Neural cell (in vitro differentiated cells): ENCODE data around the gene TRAPPC2L. TPM values are rescaled to one million over a fixed set of nuclear protein-coding genes. Genes with fewer than 3 reads are reported as not detected.

Source experiments
- H2AFZ ChIP-seq: fragments of 200-600, 300-800 bp; sonication (generic), shearing (Covaris generic); 2 replicates; pipeline ENCODE4 v1.6.0; 2014; ENCODE audit warnings: low read depth, mild to moderate bottlenecking, antibody characterized with exemption, low read length, moderate library complexity
- H3F3A ChIP-seq: fragments of 200-600 bp; shearing (Covaris generic); 2 replicates; pipeline ENCODE4 v1.6.1; 2016; ENCODE audit warnings: mild to moderate bottlenecking, moderate library complexity, mixed read lengths, antibody characterized with exemption, low read length; ENCODE audit not compliant: insufficient read depth, poor library complexity, severe bottlenecking
- H3K27ac ChIP-seq: fragments of 200-600, 300-800 bp; sonication (generic), shearing (Covaris generic); 2 replicates; pipeline ENCODE4 v1.5.1; 2014; ENCODE audit warnings: mild to moderate bottlenecking, low read length, moderate library complexity
- H3K27me3 ChIP-seq: fragments of 300-800, 200-600 bp; sonication (generic), shearing (Covaris generic); 2 replicates; pipeline ENCODE4 v1.6.0; 2014; ENCODE audit warnings: mild to moderate bottlenecking, low read depth, low read length, moderate library complexity; ENCODE audit not compliant: insufficient read depth
- H3K36me3 ChIP-seq: fragments of 300-800, 200-600 bp; sonication (generic), shearing (Covaris generic); 2 replicates; pipeline ENCODE4 v1.5.1; 2014; ENCODE audit warnings: mild to moderate bottlenecking, antibody characterized with exemption, low read length, moderate library complexity; ENCODE audit not compliant: insufficient read depth
- H3K4me2 ChIP-seq: fragments of 300-800, 200-600 bp; sonication (generic), shearing (Covaris generic); 2 replicates; pipeline ENCODE4 v1.6.0; 2014; ENCODE audit warnings: mild to moderate bottlenecking, low read length
- H3K4me3 ChIP-seq: fragments of 300-800, 200-600 bp; sonication (generic), shearing (Covaris generic); 2 replicates; pipeline ENCODE4 v1.5.1; 2014; ENCODE audit warnings: mild to moderate bottlenecking, low read length, moderate library complexity
- H3K79me2 ChIP-seq: fragments of 200-600 bp; shearing (Covaris generic); replicated peaks from 2 replicates; pipeline ENCODE4 v1.6.0; 2014; ENCODE audit warnings: mild to moderate bottlenecking, low read length, moderate library complexity; ENCODE audit not compliant: insufficient read depth
- H3K9ac ChIP-seq: fragments of 300-800, 200-600 bp; sonication (generic), shearing (Covaris generic); 2 replicates; pipeline ENCODE4 v1.6.1; 2016; ENCODE audit warnings: mild to moderate bottlenecking, low read length, mixed read lengths
- H3K9me2 ChIP-seq: fragments of 200-600 bp; shearing (Covaris generic); 2 replicates; pipeline ENCODE4 v1.6.1; 2016; ENCODE audit warnings: mild to moderate bottlenecking, low read length, mixed read lengths; ENCODE audit not compliant: insufficient read depth
- H3K9me3 ChIP-seq: fragments of 200-600, 300-800 bp; sonication (generic), shearing (Covaris generic); 2 replicates; pipeline ENCODE4 v1.6.1; 2016; ENCODE audit warnings: mild to moderate bottlenecking, mixed run types, low read length, moderate library complexity, mixed read lengths
- H4K20me1 ChIP-seq: fragments of 200-600 bp; shearing (Covaris generic); 2 replicates; pipeline ENCODE4 v1.6.1; 2016; ENCODE audit warnings: mild to moderate bottlenecking, mixed run types; ENCODE audit not compliant: insufficient read depth
- CTCF ChIP-seq: fragments of 450-650 bp; IDR thresholded peaks from 2 replicates; pipeline ENCODE4 v1.5.1; 2014; ENCODE audit warnings: antibody characterized with exemption, mild to moderate bottlenecking, moderate library complexity; ENCODE audit not compliant: poor library complexity, severe bottlenecking
- EP300 ChIP-seq: fragments of 450-650 bp; conservative IDR thresholded peaks from 2 replicates; pipeline ENCODE4 v1.6.1; 2014; ENCODE audit warnings: antibody characterized with exemption, mild to moderate bottlenecking, moderate library complexity; ENCODE audit not compliant: poor library complexity, severe bottlenecking
- EZH2 ChIP-seq: fragments of 200-600, 300-800 bp; shearing (Covaris generic), sonication (generic); IDR thresholded peaks from 2 replicates; pipeline ENCODE4 v1.6.1; 2014; ENCODE audit warnings: antibody characterized with exemption, low read length, borderline replicate concordance, mild to moderate bottlenecking; ENCODE audit not compliant: insufficient read depth, poor library complexity, severe bottlenecking
- MXI1 ChIP-seq: fragments of 450-650 bp; conservative IDR thresholded peaks from 2 replicates; pipeline ENCODE4 v1.6.1; 2014; ENCODE audit warnings: antibody characterized with exemption, mild to moderate bottlenecking; ENCODE audit not compliant: poor library complexity, severe bottlenecking
- POLR2AphosphoS5 ChIP-seq: IDR thresholded peaks from 2 replicates; pipeline ENCODE4 v1.6.1; 2012
- RAD21 ChIP-seq: fragments of 450-650 bp; conservative IDR thresholded peaks from 2 replicates; pipeline ENCODE4 v1.6.1; 2014; ENCODE audit warnings: antibody characterized with exemption, mild to moderate bottlenecking, moderate library complexity
- REST ChIP-seq: IDR thresholded peaks from 2 replicates; pipeline ENCODE4 v1.6.1; 2012; ENCODE audit warnings: borderline replicate concordance
- SMC3 ChIP-seq: fragments of 450-650 bp; conservative IDR thresholded peaks from 2 replicates; pipeline ENCODE4 v1.6.1; 2014; ENCODE audit warnings: antibody characterized with exemption, mild to moderate bottlenecking, moderate library complexity; ENCODE audit not compliant: poor library complexity
- TAF1 ChIP-seq: IDR thresholded peaks from 2 replicates; pipeline ENCODE4 v1.6.1; 2012; ENCODE audit warnings: low read depth
- polyA plus RNA-seq: library from polyadenylated mRNA; depleted of rRNA; stranded (reverse); fragments of >200 nt; gene quantifications from 2 replicates; pipeline ENCODE4 v1.2.3, GENCODE V29; 2014

The TRAPPC2L gene
- polyA plus RNA-seq, 1 donor from 2014 or later = 70.2 TPM

- H3K9me2 ChIP-seq = no peaks in the 10 kb centered on the region
- no peaks in the 10 kb centered on the region for H3K27me3 ChIP-seq
- no peaks in the 10 kb centered on the region for H3K9me3 ChIP-seq
- H3K27ac ChIP-seq = no peak overlapping the region
- H3K9ac ChIP-seq = no peak overlapping the region
- no peak overlapping the region for H3K4me2 ChIP-seq
- H4K20me1 ChIP-seq = no peaks in the 10 kb centered on the region
- no peaks in the 10 kb centered on the region for H3K79me2 ChIP-seq
- no peak overlapping the region for H2AFZ ChIP-seq
- H3F3A ChIP-seq = no peaks in the 10 kb centered on the region
- no peaks in the 10 kb centered on the region for H3K36me3 ChIP-seq
- TF ChIP-seq REST (no peak), EZH2 (no peak), EP300 (no peak), CTCF (no peak), TAF1 (no peak), SMC3 (no peak), MXI1 (no peak), RAD21 (no peak), POLR2AphosphoS5 (no peak)
- H3K4me3 ChIP-seq = no peak overlapping the region
Observed at GRCh38 chr16:88859381-88860091, 2.6 kb downstream of the TRAPPC2L start.

GRCh38 chr16:88861359-88861758 is 4.4 kb downstream of the TRAPPC2L start:
- H2AFZ ChIP-seq = no peak overlapping the region
- H3K36me3 ChIP-seq = no peaks in the 10 kb centered on the region
- H3K9me2 ChIP-seq = no peaks in the 10 kb centered on the region
- no peaks in the 10 kb centered on the region for H3K9me3 ChIP-seq
- no peak overlapping the region for H3K4me2 ChIP-seq
- no peaks in the 10 kb centered on the region for H3K27me3 ChIP-seq
- TF ChIP-seq EP300 (no peak), MXI1 (no peak), REST (no peak), RAD21 (no peak), EZH2 (no peak), SMC3 (no peak), POLR2AphosphoS5 (no peak), CTCF (no peak), TAF1 (no peak)
- no peak overlapping the region for H3K9ac ChIP-seq
- no peaks in the 10 kb centered on the region for H4K20me1 ChIP-seq
- H3K79me2 ChIP-seq = no peaks in the 10 kb centered on the region
- H3K27ac ChIP-seq = no peak overlapping the region
- H3F3A ChIP-seq = no peaks in the 10 kb centered on the region
- no peak overlapping the region for H3K4me3 ChIP-seq
